Astrocyte (in vitro differentiated cells and primary cell): ENCODE data around the gene NOD1. TPM values are rescaled to one million over a fixed set of nuclear protein-coding genes. Genes with fewer than 3 reads are reported as not detected.
"Not testable (repeated sequence)": the region's sequence is repeated elsewhere in the genome, so short reads cannot be mapped to it uniquely, and the experiment has no call there.

Experiments
- DNase-seq: peaks from one replicate; pipeline ENCODE4 v3.0.0-alpha.2; 2010; ENCODE audit warnings: low read depth
- FAIRE-seq: peaks from 2 replicates; lab custom pipeline; 2011; peaks lifted over from hg19 to GRCh38; lab: Jason Lieb, UNC
- H2AFZ ChIP-seq: 2 replicates; pipeline ENCODE4 v1.6.0; 2012; ENCODE audit warnings: low read depth, low read length, inconsistent platforms
- H3K27ac ChIP-seq: 2 replicates; pipeline ENCODE4 v1.5.1; 2011; ENCODE audit warnings: low read depth, low read length, inconsistent platforms
- H3K27me3 ChIP-seq: 2 replicates; pipeline ENCODE4 v1.6.0; 2011; ENCODE audit warnings: low read length, inconsistent platforms; ENCODE audit not compliant: insufficient read depth
- H3K36me3 ChIP-seq: 2 replicates; pipeline ENCODE4 v1.5.1; 2011; ENCODE audit warnings: low read length, inconsistent platforms; ENCODE audit not compliant: insufficient read depth
- H3K4me1 ChIP-seq: 2 replicates; pipeline ENCODE4 v1.5.1; 2011; ENCODE audit warnings: low read length, inconsistent platforms; ENCODE audit not compliant: insufficient read depth
- H3K4me2 ChIP-seq: 2 replicates; pipeline ENCODE4 v1.6.0; 2012; ENCODE audit warnings: low read length, inconsistent platforms
- H3K4me3 ChIP-seq: 2 replicates; pipeline ENCODE4 v1.5.1; 2011; ENCODE audit warnings: low read depth, mild to moderate bottlenecking, low read length, inconsistent platforms; ENCODE audit not compliant: insufficient read depth
- H3K79me2 ChIP-seq: 2 replicates; pipeline ENCODE4 v1.6.0; 2012; ENCODE audit warnings: mild to moderate bottlenecking, low read length, inconsistent platforms; ENCODE audit not compliant: insufficient read depth
- H3K9ac ChIP-seq: 2 replicates; pipeline ENCODE4 v1.6.0; 2012; ENCODE audit warnings: mild to moderate bottlenecking, low read length, inconsistent platforms
- H3K9me3 ChIP-seq: 2 replicates; pipeline ENCODE4 v1.5.1; 2012; ENCODE audit warnings: low read depth, mild to moderate bottlenecking, low read length, inconsistent platforms; ENCODE audit not compliant: insufficient read depth
- H4K20me1 ChIP-seq: 2 replicates; pipeline ENCODE4 v1.6.0; 2012; ENCODE audit warnings: low read length, inconsistent platforms; ENCODE audit not compliant: insufficient read depth
- H3K27ac Mint-ChIP-seq: one replicate; pipeline ENCODE4 v1.8.0; 2021; ENCODE audit warnings: mild to moderate bottlenecking, mixed read lengths; ENCODE audit not compliant: unreplicated experiment
- H3K27me3 Mint-ChIP-seq: one replicate; pipeline ENCODE4 v1.8.0; 2021; ENCODE audit warnings: low read depth, mixed read lengths; ENCODE audit not compliant: unreplicated experiment
- H3K36me3 Mint-ChIP-seq: one replicate; pipeline ENCODE4 v1.8.0; 2021; ENCODE audit warnings: low read depth, mixed read lengths; ENCODE audit not compliant: unreplicated experiment
- H3K4me1 Mint-ChIP-seq: one replicate; pipeline ENCODE4 v1.8.0; 2021; ENCODE audit warnings: low read depth, mixed read lengths; ENCODE audit not compliant: unreplicated experiment
- H3K4me3 Mint-ChIP-seq: one replicate; pipeline ENCODE4 v1.8.0; 2021; ENCODE audit warnings: mild to moderate bottlenecking, moderate library complexity, mixed read lengths; ENCODE audit not compliant: unreplicated experiment
- H3K9me3 Mint-ChIP-seq: one replicate; pipeline ENCODE4 v1.8.0; 2021; ENCODE audit warnings: mild to moderate bottlenecking, mixed read lengths; ENCODE audit not compliant: unreplicated experiment
- CTCF ChIP-seq: IDR thresholded peaks from 2 replicates; pipeline ENCODE4 v1.5.1; 2011; ENCODE audit warnings: low read depth, mild to moderate bottlenecking, inconsistent platforms, low read length, moderate library complexity; ENCODE audit not compliant: insufficient read depth
- EZH2 ChIP-seq: IDR thresholded peaks from 2 replicates; pipeline ENCODE4 v1.6.1; 2012; ENCODE audit warnings: mild to moderate bottlenecking, low read length, inconsistent platforms; ENCODE audit not compliant: insufficient read depth
- total RNA-seq: library from RNA; stranded (reverse); gene quantifications from 2 replicates; pipeline ENCODE4 v1.2.1, GENCODE V29; 2021

The NOD1 gene
- total RNA-seq, 1 donor from 2014 or later, result 9.7 TPM

DNA sequence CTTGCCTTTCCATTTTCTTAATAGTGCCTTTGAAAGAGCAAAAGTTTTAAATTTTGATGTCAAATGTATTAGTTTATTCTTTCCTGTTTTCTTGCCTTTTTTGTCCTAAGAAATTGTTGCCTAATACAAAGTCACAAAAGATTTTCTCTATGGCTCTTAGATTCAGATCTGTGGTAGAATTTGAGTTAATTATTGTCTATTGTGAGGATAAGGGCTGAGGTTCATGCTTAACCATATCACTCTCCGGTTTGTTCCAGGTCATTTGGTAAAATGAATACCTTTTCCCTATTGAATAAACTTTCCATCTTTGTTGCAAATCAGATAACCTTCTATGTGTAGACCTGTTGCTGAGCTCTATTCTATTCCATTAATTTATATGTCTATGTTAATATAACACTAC lies 96.0 kb downstream of the NOD1 start:
- Mint-ChIP-seq H3K36me3 (no peaks in the 10 kb centered on the region), H3K27ac (no peak overlapping the region), H3K4me3 (no peak overlapping the region), H3K9me3 (peaks cover 9% of the 10 kb centered on the region), H3K4me1 (no peaks in the 10 kb centered on the region), H3K27me3 (no peaks in the 10 kb centered on the region)
- no peaks in the 10 kb centered on the region for H3K79me2 ChIP-seq
- H3K4me3 ChIP-seq, result no peak overlapping the region
- no peaks in the 10 kb centered on the region for H3K36me3 ChIP-seq
- H3K9ac ChIP-seq, result no peak overlapping the region
- H3K9me3 ChIP-seq, result no peaks in the 10 kb centered on the region
- H2AFZ ChIP-seq, result no peak overlapping the region
- TF ChIP-seq CTCF (no peak), EZH2 (no peak)
- H3K27ac ChIP-seq, result no peak overlapping the region
- no peaks in the 10 kb centered on the region for H3K4me1 ChIP-seq
- H3K27me3 ChIP-seq, result no peaks in the 10 kb centered on the region
- DNase-seq (no peak), FAIRE-seq (no peak)
- no peaks in the 10 kb centered on the region for H4K20me1 ChIP-seq
- no peak overlapping the region for H3K4me2 ChIP-seq

GRCh38 chr7:30380824-30381223 lies 97.8 kb downstream of the NOD1 start:
- not testable (repeated sequence) for H3K9me3 Mint-ChIP-seq, H3K9ac ChIP-seq, FAIRE-seq, H3K4me1 ChIP-seq, H3K36me3 ChIP-seq, H4K20me1 ChIP-seq, H3K36me3 Mint-ChIP-seq, H3K27me3 ChIP-seq, H3K27ac ChIP-seq, H3K27ac Mint-ChIP-seq, H2AFZ ChIP-seq, H3K4me3 ChIP-seq, H3K4me1 Mint-ChIP-seq, H3K4me3 Mint-ChIP-seq, H3K27me3 Mint-ChIP-seq, H3K4me2 ChIP-seq, H3K9me3 ChIP-seq, H3K79me2 ChIP-seq, DNase-seq

GRCh38 chr7:30380294-30380693 lies 98.3 kb downstream of the NOD1 start:
- H3K79me2 ChIP-seq, result no peaks in the 10 kb centered on the region
- H3K27ac ChIP-seq, result no peak overlapping the region
- no peaks in the 10 kb centered on the region for H3K27me3 Mint-ChIP-seq
- no peak for DNase-seq
- no peaks in the 10 kb centered on the region for H3K36me3 ChIP-seq
- no peak for TF ChIP-seq CTCF
- no peak for TF ChIP-seq EZH2
- H4K20me1 ChIP-seq, result no peaks in the 10 kb centered on the region
- no peak overlapping the region for H3K27ac Mint-ChIP-seq
- H3K4me3 Mint-ChIP-seq, result no peak overlapping the region
- no peak for FAIRE-seq
- no peaks in the 10 kb centered on the region for H3K9me3 ChIP-seq
- no peak overlapping the region for H2AFZ ChIP-seq
- no peak overlapping the region for H3K4me3 ChIP-seq
- no peaks in the 10 kb centered on the region for H3K36me3 Mint-ChIP-seq
- no peaks in the 10 kb centered on the region for H3K4me1 Mint-ChIP-seq
- peaks cover 9% of the 10 kb centered on the region for H3K9me3 Mint-ChIP-seq
- no peak overlapping the region for H3K4me2 ChIP-seq
- H3K27me3 ChIP-seq, result no peaks in the 10 kb centered on the region
- no peaks in the 10 kb centered on the region for H3K4me1 ChIP-seq
- H3K9ac ChIP-seq, result no peak overlapping the region
